ENCODE measurements around the gene POLD1.
"Not testable (repeated sequence)": the region's sequence is repeated elsewhere in the genome, so short reads cannot be mapped to it uniquely, and the experiment has no call there.

POLD1 gene

DNA sequence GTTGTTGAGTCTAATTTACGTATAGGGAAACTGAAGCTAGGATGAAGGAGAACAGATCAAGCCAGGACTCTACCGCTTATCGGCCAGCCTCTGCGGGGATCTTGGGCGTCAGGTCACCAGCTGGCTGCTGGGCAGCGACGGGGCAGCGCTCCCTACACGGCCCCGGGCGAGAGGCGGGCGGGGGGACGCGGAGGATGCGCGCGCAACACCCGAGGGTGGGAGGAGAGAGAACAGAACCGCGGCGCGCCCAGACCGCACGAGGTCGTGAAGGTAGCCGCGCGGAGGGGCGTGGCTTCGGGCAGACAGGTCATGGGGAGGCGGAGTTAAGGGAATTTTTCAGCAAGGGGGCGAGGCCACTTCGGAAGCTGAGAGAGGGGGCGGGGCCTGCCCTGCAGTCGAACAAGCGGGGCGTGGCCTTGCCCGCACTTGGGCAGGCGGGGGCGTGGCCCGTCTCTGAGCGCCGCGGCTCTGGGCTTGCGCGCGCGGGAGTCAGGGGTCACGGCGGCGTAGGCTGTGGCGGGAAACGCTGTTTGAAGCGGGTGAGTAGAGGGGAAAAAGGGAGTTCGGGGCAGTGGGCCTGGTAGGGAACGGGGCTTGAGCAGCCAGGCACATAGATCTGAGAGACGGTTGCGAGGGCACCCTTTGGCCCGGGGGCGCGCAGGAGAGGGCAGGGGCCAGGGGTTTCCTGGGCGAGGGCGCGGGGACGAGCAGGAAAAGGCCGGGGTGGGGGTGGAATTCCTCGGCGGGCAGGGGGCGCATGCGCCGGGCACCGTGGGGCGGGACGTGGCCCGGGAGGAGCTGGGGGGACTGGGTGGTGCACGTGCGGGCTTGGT lies at the start of gene POLD1:
Gene POLD1 (plus strand): TSS at position 496 of the 833 bp plus-strand sequence. CDS start 14,505 bp downstream, outside the sequence.
- DNase-seq = peak; percentile 95 to 98

GRCh38 chr19:50334741-50335421 lies 49.3 kb upstream of the POLD1 start:
- no peak for DNase-seq

DNA sequence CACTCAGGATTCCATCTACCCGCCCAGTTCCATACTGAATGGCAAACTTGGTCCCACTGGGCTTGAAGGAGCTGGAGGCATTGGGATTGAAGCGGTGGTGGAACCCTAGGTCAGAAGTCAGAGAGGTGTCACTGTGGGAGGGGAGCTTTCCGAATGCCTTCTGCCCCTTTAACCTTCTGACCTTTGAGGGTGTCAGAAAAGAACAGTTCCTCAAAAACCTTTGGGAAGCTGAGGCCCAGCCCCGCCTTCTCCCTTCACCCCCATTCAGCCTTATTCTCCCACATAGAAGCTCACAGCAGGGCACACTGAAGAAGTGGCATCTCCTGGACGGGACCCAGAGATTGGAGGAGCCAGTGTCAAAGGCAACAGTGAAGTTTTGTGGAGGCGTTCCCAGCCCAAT lies 47.1 kb upstream of the POLD1 start:
- DNase-seq = not testable (repeated sequence)

DNA sequence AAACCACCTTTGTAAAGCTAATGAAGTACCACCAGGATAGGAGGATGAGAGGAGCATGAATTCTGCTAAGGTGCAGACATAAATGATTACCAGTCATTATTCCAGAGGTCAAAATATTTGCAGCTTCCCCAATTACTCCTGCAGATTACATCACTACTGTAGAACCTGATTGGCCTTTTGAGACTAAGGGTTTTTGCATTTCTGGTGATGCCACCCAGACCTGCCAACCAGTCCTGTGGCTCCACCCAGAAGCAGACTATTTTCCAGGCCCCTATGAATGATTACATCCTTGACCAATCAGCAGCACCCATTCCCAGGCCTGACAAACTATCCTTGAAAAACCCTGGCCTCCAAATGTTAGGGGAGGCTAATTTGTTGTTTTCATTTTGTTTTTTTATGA lies 43.8 kb upstream of the POLD1 start:
- no peak for DNase-seq

DNA sequence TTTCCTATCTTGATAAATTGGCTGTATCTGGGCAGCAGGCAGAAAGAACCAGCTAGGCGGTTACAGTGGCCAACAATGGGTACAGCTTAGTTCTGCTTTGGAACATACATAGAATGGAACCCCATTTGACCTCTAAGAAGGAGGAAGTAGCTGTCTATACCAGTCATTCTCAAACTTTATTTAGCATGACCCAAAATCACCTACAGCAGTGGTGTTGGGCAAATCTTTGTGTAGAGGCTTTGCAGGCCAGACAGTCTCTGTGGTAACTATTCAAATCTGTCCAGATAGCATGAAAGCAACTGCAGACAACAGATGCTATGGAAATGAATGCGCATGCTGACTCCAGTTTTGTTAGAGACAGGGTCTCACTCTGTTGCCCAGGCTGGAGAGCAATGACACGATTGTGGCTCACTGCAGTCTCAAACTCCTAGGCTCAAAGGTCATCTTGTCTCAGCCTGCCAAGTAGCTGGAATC lies 43.0 kb upstream of the POLD1 start:
- no peak for DNase-seq

- no peak for DNase-seq
These were observed 39.4 kb upstream of the POLD1 start for GRCh38 chr19:50344661-50345318.

DNA sequence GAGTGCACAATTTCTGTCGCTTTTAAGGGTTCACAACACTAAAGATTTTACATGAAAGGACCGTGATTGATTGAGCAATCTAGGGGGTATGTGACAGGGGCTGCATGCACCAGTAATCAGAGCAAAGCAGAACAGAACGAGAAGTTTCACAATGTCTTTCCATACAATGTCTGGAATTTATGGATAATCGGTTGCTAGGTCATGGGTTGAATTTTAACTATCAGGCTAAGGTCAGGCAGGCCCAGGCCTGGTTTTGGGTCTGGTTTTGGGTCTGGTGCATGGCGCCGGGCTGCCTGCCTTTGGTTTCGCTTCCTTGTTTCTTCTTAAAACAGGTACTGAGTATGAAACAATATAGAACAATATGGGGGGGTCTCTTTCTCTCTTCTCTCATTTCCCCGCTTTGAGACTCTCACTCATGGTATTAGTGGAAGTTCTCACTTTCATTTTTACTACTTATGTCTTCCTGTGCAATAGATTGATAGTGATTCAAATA lies 37.0 kb upstream of the POLD1 start:
- not testable (repeated sequence) for DNase-seq

GRCh38 chr19:50349277-50350057 lies 34.7 kb upstream of the POLD1 start:
- no peak for DNase-seq

DNA sequence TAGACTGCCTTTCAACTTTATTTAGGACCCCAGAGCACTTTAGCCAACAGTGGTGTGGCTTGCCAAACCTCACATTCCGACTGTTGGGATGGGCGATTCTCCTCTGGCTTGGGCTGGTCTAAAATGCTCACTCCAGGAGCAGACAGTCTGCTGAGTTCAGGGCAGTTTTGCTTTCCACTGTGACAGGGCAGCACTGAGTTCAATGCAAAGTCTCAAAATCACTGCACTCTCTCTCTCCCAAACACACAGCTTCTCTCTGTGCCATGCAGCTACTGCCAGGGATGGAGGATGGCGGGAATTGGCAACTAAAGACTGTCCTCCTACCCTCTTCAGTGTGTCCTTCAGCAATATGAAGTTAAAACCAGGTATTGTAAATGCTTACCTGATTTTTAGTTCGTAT lies 31.9 kb upstream of the POLD1 start:
- no peak for DNase-seq

DNA sequence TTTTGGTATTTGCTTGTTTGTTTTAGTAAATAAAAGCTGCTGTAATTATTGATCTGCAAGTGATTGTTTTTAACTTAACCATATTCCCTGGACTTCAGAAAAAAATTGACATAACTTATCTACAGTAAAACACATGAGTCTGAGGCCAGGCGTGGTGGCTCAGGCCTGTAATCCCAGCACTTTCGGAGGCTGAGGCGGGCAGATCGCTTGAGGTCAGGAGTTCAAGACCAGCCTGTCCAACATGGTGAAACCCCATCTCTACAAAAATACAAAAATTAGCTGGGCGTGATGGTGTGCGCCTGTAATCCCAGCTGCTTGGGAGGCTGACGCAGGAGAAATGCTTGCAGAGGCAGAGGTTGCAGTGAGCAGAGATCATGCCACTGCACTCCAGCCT lies 30.7 kb upstream of the POLD1 start:
- DNase-seq = not testable (repeated sequence)

DNA sequence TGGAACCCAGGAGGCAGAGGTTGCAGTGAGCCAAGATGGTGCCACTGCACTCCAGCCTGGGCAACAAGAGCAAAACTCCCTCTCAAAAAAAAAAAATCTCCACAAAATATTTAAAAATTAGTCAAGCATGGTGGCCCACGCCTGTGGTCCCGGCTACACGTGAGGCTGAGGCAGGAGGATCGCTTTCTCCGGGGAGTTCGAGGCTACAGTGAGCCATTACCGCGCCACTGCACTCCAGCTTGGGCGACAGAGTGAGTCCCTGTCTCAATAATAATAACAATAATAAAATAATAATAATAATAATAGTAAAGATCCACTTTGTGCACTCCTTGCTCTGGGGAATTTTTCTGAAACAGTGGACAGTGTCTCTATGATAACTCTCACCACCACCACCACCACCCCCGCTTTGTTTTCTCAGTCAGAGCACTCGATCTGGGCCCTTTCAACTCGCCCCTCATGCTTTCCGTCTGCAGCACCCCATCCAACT lies 27.4 kb upstream of the POLD1 start:
- no peak for DNase-seq

DNA sequence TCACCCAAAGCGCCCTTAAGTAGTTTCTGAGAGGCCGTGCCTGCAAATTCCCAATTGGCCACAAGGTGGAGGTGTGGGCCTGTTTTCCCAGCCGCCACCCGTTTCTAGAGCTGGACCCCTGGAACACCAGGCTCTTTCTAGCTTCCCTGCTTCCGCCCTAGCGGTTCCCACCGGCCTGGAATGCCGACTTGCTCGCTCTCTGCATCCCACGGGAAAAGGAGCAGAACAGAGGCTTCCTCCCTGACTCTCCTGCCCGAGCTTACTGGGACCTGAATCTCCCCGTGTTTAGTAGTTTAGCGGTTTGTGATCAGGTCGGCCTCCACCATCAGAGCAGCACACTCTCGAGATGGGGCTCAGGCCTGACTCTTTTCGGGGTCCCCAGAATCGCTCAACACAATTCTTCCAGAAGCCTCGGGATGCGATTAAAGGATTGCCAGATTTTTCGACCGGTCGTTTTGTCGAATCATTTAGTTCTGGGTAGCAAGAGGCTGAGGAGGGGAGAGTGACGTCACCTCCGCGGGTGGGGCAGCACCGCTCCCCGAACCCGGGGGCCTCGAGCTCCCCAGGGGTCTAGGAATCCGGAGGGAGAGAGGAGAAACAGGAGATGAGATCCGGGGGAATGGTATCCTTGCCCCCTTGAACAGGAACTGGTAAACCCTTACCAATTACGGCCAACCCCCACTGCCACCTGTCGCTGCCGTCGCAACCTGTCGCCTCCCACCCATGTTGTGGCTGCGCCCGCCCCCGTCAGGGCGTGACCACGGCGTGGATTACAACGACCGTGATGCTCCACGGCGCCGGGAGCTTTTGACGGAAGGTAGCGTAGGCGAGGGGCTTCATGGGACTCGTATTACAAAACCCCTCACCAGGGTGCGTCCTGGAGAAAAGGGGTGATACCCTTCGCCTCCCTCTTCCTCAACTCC lies 26.7 kb upstream of the POLD1 start:
- DNase-seq = peak; percentile 56 to 62

DNA sequence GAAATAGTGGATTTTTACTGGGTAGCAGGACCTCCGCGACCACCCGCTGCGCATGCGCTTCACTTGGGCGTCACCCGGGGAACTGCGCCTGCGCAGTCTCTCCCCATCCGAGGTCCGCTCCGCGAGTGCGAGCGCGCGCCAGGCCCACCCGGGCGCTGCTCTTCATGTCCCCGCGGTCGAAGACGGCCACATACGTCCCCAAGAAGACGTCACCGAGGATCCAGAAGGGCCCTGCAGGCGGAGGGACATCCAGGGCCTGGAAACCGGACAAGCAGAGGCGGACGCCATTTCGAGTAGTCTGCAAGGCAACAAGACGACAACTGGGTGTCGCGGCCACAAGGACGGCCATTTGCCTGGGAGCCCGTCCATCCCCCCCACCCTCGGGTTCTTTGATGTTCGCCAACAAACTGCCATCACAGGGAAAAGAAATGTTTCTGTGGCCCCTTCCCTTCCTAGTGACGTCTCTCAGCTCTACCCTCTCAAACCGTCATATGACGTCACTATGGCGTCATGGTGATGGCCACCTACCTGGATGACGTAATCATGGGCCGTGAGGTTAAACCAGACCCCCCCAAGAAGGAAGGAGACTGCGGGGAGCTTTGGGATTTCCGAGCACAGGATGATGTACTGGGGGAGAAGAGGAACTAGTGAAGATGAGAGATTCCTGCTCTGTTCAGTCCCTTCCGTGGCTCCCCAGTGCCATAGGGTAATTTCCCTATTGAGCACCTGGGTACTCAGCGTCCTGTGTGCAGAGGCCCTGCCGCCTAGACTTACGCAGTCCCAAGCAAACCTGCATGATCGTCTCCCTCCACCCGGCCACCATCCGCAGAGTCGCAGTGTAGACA lies 25.4 kb upstream of the POLD1 start:
- DNase-seq = peak; percentile 25 to 58

- DNase-seq = no peak
These were observed 24.8 kb upstream of the POLD1 start for GRCh38 chr19:50359328-50359818.

GRCh38 chr19:50361290-50362029 lies 22.7 kb upstream of the POLD1 start:
- DNase-seq = no peak

DNA sequence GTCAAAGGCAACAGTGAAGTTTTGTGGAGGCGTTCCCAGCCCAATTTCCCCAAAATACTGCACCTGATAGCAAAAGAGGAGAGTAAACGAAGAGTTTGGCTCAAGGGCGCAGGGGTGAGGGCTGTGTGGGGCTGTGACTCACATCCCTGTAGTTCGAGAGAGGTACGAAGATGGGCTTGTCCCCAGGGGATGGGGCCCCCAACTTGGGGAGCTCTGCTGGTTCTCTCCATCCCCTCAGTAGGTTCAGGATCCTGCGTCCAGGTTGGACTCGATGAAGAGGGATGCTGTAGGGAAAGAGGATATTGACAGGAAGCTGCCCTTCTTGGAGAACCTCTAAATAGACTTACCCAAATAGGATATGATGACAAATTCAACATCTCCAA lies 22.1 kb upstream of the POLD1 start:
- DNase-seq = no peak

GRCh38 chr19:50362656-50363424 lies 21.3 kb upstream of the POLD1 start:
- DNase-seq = no peak

All from NCI-H2081 (cell line).